NCI-H82 treated with DMSO at 0.1 percent for 48 hours (cell line): ENCODE results near the gene SRP14.

ENCODE experiments used
- DNase-seq: peaks from one replicate; lab custom pipeline; 2025; ENCODE audit not compliant: unreplicated experiment; lab: John Stamatoyannopoulos, UW

SRP14 gene

DNA sequence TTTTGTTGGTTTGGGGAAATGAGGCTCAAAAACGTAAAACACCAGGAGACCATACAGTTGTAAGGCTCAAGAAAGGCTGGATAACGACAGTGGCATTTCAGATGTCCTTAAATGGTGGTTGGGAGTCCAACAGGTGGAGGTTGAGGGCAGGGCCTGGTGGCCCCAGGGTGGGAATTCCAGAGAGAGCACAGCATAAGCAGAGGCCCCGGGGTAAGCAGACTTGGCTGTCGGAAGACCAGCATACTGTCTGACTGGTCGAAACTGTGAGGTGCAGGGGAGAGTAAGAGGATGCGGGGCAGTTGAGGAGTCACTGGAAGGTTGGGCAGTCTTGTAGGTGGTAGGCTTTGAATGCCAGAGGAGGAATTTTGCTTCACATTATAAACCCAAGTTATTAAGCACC is 48.3 kb downstream of the SRP14 start:
- no peak for DNase-seq

GRCh38 chr15:39987821-39988220 is 51.2 kb downstream of the SRP14 start:
- no peak for DNase-seq
